Neutrophil (primary cell): ENCODE results near the gene HS6ST3.

Experiments used
- H3K27ac ChIP-seq: fragments of 200-600 bp; sonication (generic); 2 replicates; pipeline ENCODE4 v1.5.1; 2016; ENCODE audit warnings: mild to moderate bottlenecking, moderate library complexity
- H3K27me3 ChIP-seq: fragments of 200-600 bp; sonication (generic); 2 replicates; pipeline ENCODE4 v1.6.0; 2016; ENCODE audit warnings: mild to moderate bottlenecking
- H3K36me3 ChIP-seq: fragments of 200-600 bp; sonication (generic); 2 replicates; pipeline ENCODE4 v1.5.1; 2017
- H3K4me1 ChIP-seq, 2 experiments: fragments of 200-600 bp in 1 of 2; sonication (generic) in 1 of 2; 1 replicate in 1 of 2; 2 replicates in 1 of 2; pipeline versions ENCODE4 v1.5.1 to v1.6.1; 2013 to 2016; ENCODE audit warnings: low read depth in 1 of 2, low read length in 1 of 2, mild to moderate bottlenecking in 1 of 2, moderate library complexity in 1 of 2; ENCODE audit not compliant: control insufficient read depth in 1 of 2, insufficient read depth in 1 of 2
- H3K4me3 ChIP-seq, 2 experiments: fragments of 200-600 bp in 1 of 2; sonication (generic) in 1 of 2; 1 replicate in 1 of 2; 2 replicates in 1 of 2; pipeline ENCODE4 v1.5.1; 2013 to 2016; ENCODE audit warnings: low read depth in 1 of 2, low read length in 1 of 2, mild to moderate bottlenecking in 1 of 2, moderate library complexity in 1 of 2
- H3K9me3 ChIP-seq: fragments of 200-600 bp; sonication (generic); 2 replicates; pipeline ENCODE4 v1.5.1; 2016
- CTCF ChIP-seq: fragments of 200-600 bp; sonication (generic); IDR thresholded peaks from 2 replicates; pipeline ENCODE4 v1.5.1; 2016; ENCODE audit warnings: antibody characterized with exemption

The HS6ST3 gene

GRCh38 chr13:96792736-96793403, 703.0 kb downstream of the HS6ST3 start:
- H3K4me3 ChIP-seq: no peak overlapping the region
- H3K27me3 ChIP-seq: no peaks in the 10 kb centered on the region
- H3K36me3 ChIP-seq: no peaks in the 10 kb centered on the region
- no peaks in the 10 kb centered on the region for H3K9me3 ChIP-seq
- TF ChIP-seq CTCF: no peak
- no peaks in the 10 kb centered on the region for H3K4me1 ChIP-seq
- no peak overlapping the region for H3K27ac ChIP-seq

GRCh38 chr13:96793404-96793755, 703.5 kb downstream of the HS6ST3 start:
- Histone ChIP-seq H3K4me3 (no peak overlapping the region), H3K27me3 (no peaks in the 10 kb centered on the region), H3K27ac (no peak overlapping the region), H3K4me1 (no peaks in the 10 kb centered on the region), H3K36me3 (no peaks in the 10 kb centered on the region), H3K9me3 (no peaks in the 10 kb centered on the region)
- no peak for TF ChIP-seq CTCF

GRCh38 chr13:96794669-96795068, 704.8 kb downstream of the HS6ST3 start:
- H3K27me3 ChIP-seq: no peaks in the 10 kb centered on the region
- no peak for TF ChIP-seq CTCF
- H3K4me1 ChIP-seq: no peaks in the 10 kb centered on the region
- no peaks in the 10 kb centered on the region for H3K36me3 ChIP-seq
- H3K27ac ChIP-seq: no peak overlapping the region
- no peaks in the 10 kb centered on the region for H3K9me3 ChIP-seq
- H3K4me3 ChIP-seq: no peak overlapping the region

GRCh38 chr13:96795670-96796069, 705.8 kb downstream of the HS6ST3 start:
- no peak for TF ChIP-seq CTCF
- Histone ChIP-seq H3K4me3 (no peak overlapping the region), H3K9me3 (no peaks in the 10 kb centered on the region), H3K27ac (no peak overlapping the region), H3K27me3 (no peaks in the 10 kb centered on the region), H3K36me3 (no peaks in the 10 kb centered on the region), H3K4me1 (no peaks in the 10 kb centered on the region)

- H3K4me3 ChIP-seq: no peak overlapping the region
- H3K27me3 ChIP-seq: no peaks in the 10 kb centered on the region
- no peaks in the 10 kb centered on the region for H3K36me3 ChIP-seq
- no peak for TF ChIP-seq CTCF
- H3K27ac ChIP-seq: no peak overlapping the region
- H3K9me3 ChIP-seq: no peaks in the 10 kb centered on the region
- no peaks in the 10 kb centered on the region for H3K4me1 ChIP-seq
These were observed 706.3 kb downstream of the HS6ST3 start for GRCh38 chr13:96796091-96796633.
